Mesothelial cell of epicardium (in vitro differentiated cells): Measurements from ENCODE around the gene PPFIA1. TPM values are rescaled to one million over a fixed set of nuclear protein-coding genes. Genes with fewer than 3 reads are reported as not detected.

Experiments
- DNase-seq, 2 experiments: peaks; one replicate each; pipeline ENCODE4 v3.0.0; 2021; ENCODE audit warnings: low spot score in 2 of 2; ENCODE audit not compliant: unreplicated experiment in 2 of 2
- H3K27ac Mint-ChIP-seq: 2 replicates; pipeline ENCODE4 v1.8.0; 2021; ENCODE audit warnings: mixed read lengths
- H3K27me3 Mint-ChIP-seq: 2 replicates; pipeline ENCODE4 v1.8.0; 2021; ENCODE audit warnings: low read depth, mixed read lengths
- H3K36me3 Mint-ChIP-seq: 2 replicates; pipeline ENCODE4 v1.8.0; 2021; ENCODE audit warnings: mixed read lengths
- H3K4me1 Mint-ChIP-seq: 2 replicates; pipeline ENCODE4 v1.8.0; 2021; ENCODE audit warnings: mixed read lengths
- H3K4me3 Mint-ChIP-seq: 2 replicates; pipeline ENCODE4 v1.8.0; 2021; ENCODE audit warnings: mild to moderate bottlenecking, moderate library complexity, mixed read lengths
- H3K9me3 Mint-ChIP-seq: 2 replicates; pipeline ENCODE4 v1.8.0; 2021; ENCODE audit warnings: mixed read lengths
- total RNA-seq: library from RNA; stranded (reverse); gene quantifications from 3 replicates; pipeline ENCODE4 v1.2.1, GENCODE V29; 2021
- TF ChIP-seq, protein P1 (sequence below): fragments of 200-600 bp; sonication (generic); IDR thresholded peaks from one replicate; pipeline ENCODE4 v1.5.0; 2021; ENCODE audit warnings: antibody characterized with exemption; ENCODE audit not compliant: unreplicated experiment

The PPFIA1 gene
- total RNA-seq, 1 donor from 2014 or later: 59.1 TPM

DNA sequence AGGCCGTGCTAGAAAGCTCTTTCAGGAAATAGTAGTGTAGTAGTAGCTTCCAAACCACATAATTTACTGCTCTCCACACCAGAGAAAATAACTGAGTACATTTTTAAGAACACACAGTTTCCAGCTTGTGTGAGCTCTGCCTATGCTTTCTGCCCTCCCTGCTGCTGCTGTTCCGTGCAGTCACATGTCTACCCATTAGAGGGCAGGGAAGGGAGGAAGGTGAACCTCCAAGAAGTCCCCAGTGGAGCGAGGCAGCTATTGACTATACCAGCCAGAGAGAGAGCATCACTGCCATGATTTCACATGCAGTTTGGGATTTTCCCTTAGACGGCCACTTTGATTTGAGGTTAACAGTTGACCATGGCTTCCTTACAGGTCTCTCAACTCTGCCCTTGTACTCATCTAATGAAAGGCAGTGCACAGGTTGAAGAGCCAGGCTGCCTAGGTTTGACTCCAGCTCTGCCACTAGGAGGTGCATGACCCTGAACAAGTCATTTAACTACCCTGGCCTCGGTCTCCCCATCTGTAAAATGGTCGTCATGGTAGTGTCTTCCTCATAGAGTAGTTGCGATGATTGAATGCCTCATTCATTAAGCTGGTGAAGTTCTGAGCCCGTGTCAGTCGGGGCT lies 108.1 kb downstream of the PPFIA1 start:
- no peak overlapping the region for H3K4me3 Mint-ChIP-seq
- TF ChIP-seq, protein P1, sequence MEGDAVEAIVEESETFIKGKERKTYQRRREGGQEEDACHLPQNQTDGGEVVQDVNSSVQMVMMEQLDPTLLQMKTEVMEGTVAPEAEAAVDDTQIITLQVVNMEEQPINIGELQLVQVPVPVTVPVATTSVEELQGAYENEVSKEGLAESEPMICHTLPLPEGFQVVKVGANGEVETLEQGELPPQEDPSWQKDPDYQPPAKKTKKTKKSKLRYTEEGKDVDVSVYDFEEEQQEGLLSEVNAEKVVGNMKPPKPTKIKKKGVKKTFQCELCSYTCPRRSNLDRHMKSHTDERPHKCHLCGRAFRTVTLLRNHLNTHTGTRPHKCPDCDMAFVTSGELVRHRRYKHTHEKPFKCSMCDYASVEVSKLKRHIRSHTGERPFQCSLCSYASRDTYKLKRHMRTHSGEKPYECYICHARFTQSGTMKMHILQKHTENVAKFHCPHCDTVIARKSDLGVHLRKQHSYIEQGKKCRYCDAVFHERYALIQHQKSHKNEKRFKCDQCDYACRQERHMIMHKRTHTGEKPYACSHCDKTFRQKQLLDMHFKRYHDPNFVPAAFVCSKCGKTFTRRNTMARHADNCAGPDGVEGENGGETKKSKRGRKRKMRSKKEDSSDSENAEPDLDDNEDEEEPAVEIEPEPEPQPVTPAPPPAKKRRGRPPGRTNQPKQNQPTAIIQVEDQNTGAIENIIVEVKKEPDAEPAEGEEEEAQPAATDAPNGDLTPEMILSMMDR: no peak
- H3K9me3 Mint-ChIP-seq: no peaks in the 10 kb centered on the region
- H3K4me1 Mint-ChIP-seq: peaks cover 16% of the 10 kb centered on the region
- H3K36me3 Mint-ChIP-seq: peaks cover 27% of the 10 kb centered on the region
- no peaks in the 10 kb centered on the region for H3K27me3 Mint-ChIP-seq
- H3K27ac Mint-ChIP-seq: no peak overlapping the region
- DNase-seq: no peak

DNA sequence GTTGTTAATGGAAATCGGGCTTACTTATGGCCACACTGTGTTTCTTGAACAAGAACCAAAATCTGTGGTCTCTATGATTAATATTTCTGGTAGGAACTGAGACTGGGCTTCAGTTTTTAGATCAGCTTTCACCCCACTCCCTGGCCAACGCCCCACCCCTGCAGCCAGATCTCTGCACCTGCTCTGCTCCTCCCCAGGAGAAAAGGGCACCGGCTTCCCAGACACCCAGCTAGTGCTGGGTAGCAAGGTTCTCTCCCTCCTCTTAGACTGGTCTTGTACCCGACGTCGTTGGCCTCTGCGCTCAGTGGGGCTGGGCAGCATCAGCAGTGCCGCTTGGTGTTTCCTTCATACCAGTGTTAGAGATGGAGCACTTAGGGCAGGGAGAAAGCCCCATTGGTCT lies 110.9 kb downstream of the PPFIA1 start:
- H3K27me3 Mint-ChIP-seq: no peaks in the 10 kb centered on the region
- peaks cover 16% of the 10 kb centered on the region for H3K4me1 Mint-ChIP-seq
- peaks cover 24% of the 10 kb centered on the region for H3K36me3 Mint-ChIP-seq
- H3K4me3 Mint-ChIP-seq: no peak overlapping the region
- peak overlapping the region; percentile 95 for H3K27ac Mint-ChIP-seq
- no peaks in the 10 kb centered on the region for H3K9me3 Mint-ChIP-seq
- TF ChIP-seq, protein P1: no peak
- no peak for DNase-seq

DNA sequence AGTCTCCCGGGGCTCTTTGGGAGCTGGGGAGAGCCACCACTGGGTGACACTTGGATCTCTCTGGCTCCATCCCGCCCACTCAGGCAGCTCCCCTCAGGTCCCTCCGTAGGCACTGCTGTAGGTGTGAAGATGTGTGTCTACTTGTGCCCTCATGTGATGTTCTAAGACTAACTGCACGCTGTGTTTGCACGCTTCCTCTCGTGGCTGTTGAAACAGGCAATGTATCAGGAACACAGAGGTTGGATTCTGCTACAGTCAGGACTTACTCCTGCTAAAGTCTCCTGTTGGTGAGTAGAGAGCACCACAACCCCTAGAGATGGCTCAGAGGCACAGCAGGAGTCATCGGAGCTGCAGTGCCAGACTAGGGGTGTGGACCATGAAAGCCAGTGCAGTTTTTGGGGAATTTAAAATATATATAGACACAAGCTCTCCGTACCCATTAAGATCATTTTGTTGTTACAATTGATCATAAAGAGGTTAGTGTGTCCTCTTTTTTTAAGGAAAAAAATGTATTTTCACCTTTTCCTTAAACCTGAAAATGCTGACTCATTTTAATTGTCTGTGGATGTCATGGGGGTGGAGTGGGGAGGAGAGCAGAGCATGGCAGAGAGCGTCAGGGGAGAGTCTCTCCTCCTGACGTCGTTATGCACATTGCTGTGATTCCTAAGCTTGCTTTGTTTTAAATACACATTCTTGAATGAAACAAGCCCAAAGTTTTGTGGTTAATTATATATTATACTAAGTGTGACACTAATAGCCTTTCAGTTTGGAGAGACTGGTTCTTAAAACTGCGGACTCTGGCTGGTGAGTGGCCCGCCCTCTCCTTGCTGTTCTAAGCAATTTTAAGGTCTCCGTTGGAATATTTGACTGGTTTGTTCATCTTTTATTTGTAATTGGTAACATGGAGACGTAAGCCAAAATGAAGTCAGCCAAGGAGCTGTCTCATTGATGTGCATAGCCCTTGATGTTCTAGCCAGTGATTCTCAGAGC lies 111.7 kb downstream of the PPFIA1 start:
- peak overlapping the region; percentile 95 for H3K27ac Mint-ChIP-seq
- no peak overlapping the region for H3K4me3 Mint-ChIP-seq
- TF ChIP-seq, protein P1: no peak
- H3K27me3 Mint-ChIP-seq: no peaks in the 10 kb centered on the region
- H3K9me3 Mint-ChIP-seq: no peaks in the 10 kb centered on the region
- peaks cover 16% of the 10 kb centered on the region for H3K4me1 Mint-ChIP-seq
- no peak for DNase-seq
- H3K36me3 Mint-ChIP-seq: peaks cover 22% of the 10 kb centered on the region

DNA sequence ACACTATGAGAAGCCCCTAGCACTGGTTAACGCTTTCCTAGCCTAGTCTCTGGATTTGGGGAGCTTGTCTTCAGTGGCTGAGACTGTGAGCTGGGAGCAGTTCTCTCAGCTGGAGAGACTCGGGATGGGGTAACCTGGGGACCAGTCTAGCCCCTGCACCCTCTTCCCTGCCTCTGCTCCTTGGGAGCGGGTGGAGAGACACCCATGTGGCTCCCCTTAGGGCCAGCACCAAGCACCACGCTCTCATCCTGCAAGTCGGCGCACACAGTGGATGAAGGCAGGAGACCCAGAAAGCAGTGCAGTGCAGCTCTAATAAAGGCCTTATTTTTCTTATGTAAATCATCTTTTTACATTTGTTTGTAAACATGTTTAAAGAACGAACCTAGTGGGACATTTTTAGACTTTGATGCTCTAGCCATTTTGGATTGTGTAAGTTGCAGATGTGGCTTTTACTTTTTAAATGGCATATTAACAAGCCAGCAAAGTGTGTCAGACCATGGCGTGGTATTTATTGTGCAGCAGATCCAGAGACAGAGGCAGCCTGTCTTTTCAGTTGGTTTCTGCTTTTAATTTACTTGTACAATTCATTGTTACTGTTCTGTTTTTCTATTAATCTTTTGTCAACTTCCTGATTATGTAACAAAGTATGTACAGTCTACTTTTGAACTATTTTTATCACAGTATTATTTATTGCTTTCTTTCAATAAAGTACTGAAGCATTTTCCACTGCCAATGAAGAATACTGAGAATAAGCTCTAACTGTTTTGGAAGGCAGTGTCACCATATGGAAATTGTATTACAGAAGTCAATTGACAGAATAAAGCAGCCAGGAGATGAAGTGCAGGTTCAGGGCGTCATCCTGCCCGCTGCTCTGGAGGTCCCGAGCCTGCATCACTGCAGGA lies 113.4 kb downstream of the PPFIA1 start:
- DNase-seq: no peak
- Mint-ChIP-seq H3K9me3 (no peaks in the 10 kb centered on the region), H3K27me3 (no peaks in the 10 kb centered on the region), H3K4me1 (peaks cover 16% of the 10 kb centered on the region), H3K4me3 (no peak overlapping the region), H3K27ac (no peak overlapping the region), H3K36me3 (peaks cover 20% of the 10 kb centered on the region)
- TF ChIP-seq, protein P1: no peak

DNA sequence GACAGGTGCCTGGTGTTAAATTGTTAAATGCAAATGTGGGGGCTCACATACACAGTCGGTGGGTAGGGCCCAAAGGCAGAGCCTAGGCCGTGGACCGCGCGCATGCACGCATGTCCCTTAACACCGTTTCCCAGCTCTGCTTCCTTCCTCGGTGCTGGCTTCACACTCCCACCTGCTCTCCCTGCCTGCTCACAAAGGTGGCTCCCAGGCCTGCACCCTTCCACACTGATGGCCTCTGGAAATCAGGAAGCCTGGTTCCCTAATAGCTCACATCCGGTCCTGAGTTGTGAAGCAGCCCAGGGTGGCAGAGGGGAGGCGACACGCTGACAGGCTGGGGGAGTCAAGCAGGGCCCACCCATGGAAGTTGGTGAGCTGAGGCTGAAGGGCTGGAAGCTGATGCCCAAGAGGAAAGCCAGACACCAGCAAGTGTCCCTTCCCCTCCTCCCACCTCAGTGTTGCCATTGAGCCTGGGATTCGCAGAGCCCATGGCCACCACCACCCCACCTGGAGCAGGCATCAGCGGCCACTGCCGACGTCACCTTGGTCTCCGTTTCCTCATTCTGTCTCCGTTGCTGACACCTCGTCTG lies 114.2 kb downstream of the PPFIA1 start:
- H3K36me3 Mint-ChIP-seq: peaks cover 20% of the 10 kb centered on the region
- no peak for DNase-seq
- H3K27ac Mint-ChIP-seq: peak overlapping the region; percentile 50
- no peaks in the 10 kb centered on the region for H3K27me3 Mint-ChIP-seq
- H3K4me3 Mint-ChIP-seq: no peak overlapping the region
- no peaks in the 10 kb centered on the region for H3K9me3 Mint-ChIP-seq
- TF ChIP-seq, protein P1: no peak
- peaks cover 16% of the 10 kb centered on the region for H3K4me1 Mint-ChIP-seq
